GM12878 (cell line): ENCODE measurements around the gene YAF2. TPM values are rescaled to one million over a fixed set of nuclear protein-coding genes. Genes with fewer than 3 reads are reported as not detected.

Source experiments
- ASH2L ChIP-seq: fragments of 300-600, 200-600 bp; sonication (generic); IDR thresholded peaks from 2 replicates; pipeline ENCODE4 v1.6.1; 2017; ENCODE audit warnings: low read depth, mild to moderate bottlenecking, borderline replicate concordance
- BMI1 ChIP-seq: fragments of 450-650 bp; IDR thresholded peaks from 2 replicates; pipeline ENCODE4 v1.6.1; 2016; ENCODE audit warnings: mild to moderate bottlenecking, moderate library complexity, borderline replicate concordance
- IKZF1 ChIP-seq: fragments of 450-650 bp; conservative IDR thresholded peaks from 2 replicates; pipeline ENCODE4 v1.6.1; 2017; ENCODE audit warnings: antibody characterized with exemption, mild to moderate bottlenecking
- JUNB ChIP-seq: IDR thresholded peaks from 2 replicates; pipeline ENCODE4 v1.6.1; 2016; ENCODE audit warnings: antibody characterized with exemption, mild to moderate bottlenecking
- JUND ChIP-seq: IDR thresholded peaks from 2 replicates; pipeline ENCODE4 v1.6.1; 2012; ENCODE audit warnings: low read depth, mild to moderate bottlenecking, low read length, improper control_type of control experiment, moderate library complexity
- KDM1A ChIP-seq: fragments of 200-600 bp; sonication (generic); IDR thresholded peaks from 2 replicates; pipeline ENCODE4 v1.6.1; 2016; ENCODE audit warnings: borderline replicate concordance
- NFIC ChIP-seq: IDR thresholded peaks from 2 replicates; pipeline ENCODE4 v1.6.1; 2012; ENCODE audit warnings: low read depth, mild to moderate bottlenecking, inconsistent platforms, low read length, moderate library complexity
- SP1 ChIP-seq: IDR thresholded peaks from one replicate; pipeline ENCODE4 v1.6.1; 2011; ENCODE audit warnings: low read depth, low read length
- TARDBP ChIP-seq: IDR thresholded peaks from 2 replicates; pipeline ENCODE4 v1.6.1; 2016; ENCODE audit warnings: borderline replicate concordance
- TBL1XR1 ChIP-seq: IDR thresholded peaks from 2 replicates; pipeline ENCODE4 v1.6.1; 2012; ENCODE audit warnings: low read depth, low read length, improper control_type of control experiment
- ZNF24 ChIP-seq: fragments of 450-650 bp; IDR thresholded peaks from 2 replicates; pipeline ENCODE4 v1.6.1; 2017; ENCODE audit warnings: antibody characterized with exemption, mild to moderate bottlenecking
- polyA plus RNA-seq, 11 experiments: library from polyadenylated mRNA; depleted of rRNA in 4 of 11; unstranded in 6 of 11; stranded (reverse) in 5 of 11; fragments of >200 nt; fragmentation: Nextera tagmentation in 4 of 11; fragmentation: Illumina TruSeq in 1 of 11; extraction: Ambion mirVana in 4 of 11; extraction: Trizol in 1 of 11; gene quantifications; 1 replicate in 1 of 11; 2 replicates in 10 of 11; pipeline versions ENCODE4 v1.2.1 to v1.2.3, GENCODE V29; 2011 to 2016; ENCODE audit warnings: inconsistent platforms in 2 of 11, missing spikeins in 2 of 11, low read depth in 1 of 11
- total RNA-seq, 4 experiments: library from RNA; depleted of rRNA in 3 of 4; stranded (reverse); fragments of >200 nt in 3 of 4; fragmentation: Illumina TruSeq in 1 of 4; extraction: Trizol in 1 of 4; gene quantifications; 2 replicates each; pipeline versions ENCODE4 v1.2.1 to v1.2.3, GENCODE V29; 2013 to 2021
- TF ChIP-seq, protein P1 (sequence below), 3 experiments: IDR thresholded peaks in 2 of 3; conservative IDR thresholded peaks in 1 of 3; 2 replicates each; pipeline ENCODE4 v1.5.1; 2011; ENCODE audit warnings: low read depth in 3 of 3, low read length in 3 of 3, mild to moderate bottlenecking in 3 of 3, control low read depth in 2 of 3, moderate library complexity in 2 of 3, inconsistent platforms in 1 of 3, mixed read lengths in 1 of 3; ENCODE audit not compliant: control insufficient read depth in 2 of 3, insufficient read depth in 1 of 3; ENCODE audit errors: extremely low read depth in 1 of 3
- TF ChIP-seq, protein P2 (sequence below): fragments of 450-650 bp; IDR thresholded peaks from 2 replicates; pipeline ENCODE4 v1.6.1; 2014; ENCODE audit warnings: mild to moderate bottlenecking
- TF ChIP-seq, protein P3 (sequence below): IDR thresholded peaks from 2 replicates; pipeline ENCODE4 v1.6.1; 2012; ENCODE audit warnings: improper control_type of control experiment, low read depth, low read length; ENCODE audit not compliant: insufficient replicate concordance
- TF ChIP-seq, protein P4 (sequence below): fragments of 450-650 bp; formaldehyde crosslinking; IDR thresholded peaks from 2 replicates; pipeline ENCODE4 v1.4.0; 2020; ENCODE audit warnings: mild to moderate bottlenecking, moderate library complexity
- TF ChIP-seq, protein P5 (sequence below): IDR thresholded peaks from 2 replicates; pipeline ENCODE4 v1.6.1; 2012; ENCODE audit warnings: low read depth, low read length, improper control_type of control experiment

YAF2 gene
- total and polyA plus RNA-seq, 10 of the 15 experiments (the other 5 are each of a cell fraction or from before 2014, with no cell fraction given), result 18.8 to 36.6 (median 23.0) TPM

DNA sequence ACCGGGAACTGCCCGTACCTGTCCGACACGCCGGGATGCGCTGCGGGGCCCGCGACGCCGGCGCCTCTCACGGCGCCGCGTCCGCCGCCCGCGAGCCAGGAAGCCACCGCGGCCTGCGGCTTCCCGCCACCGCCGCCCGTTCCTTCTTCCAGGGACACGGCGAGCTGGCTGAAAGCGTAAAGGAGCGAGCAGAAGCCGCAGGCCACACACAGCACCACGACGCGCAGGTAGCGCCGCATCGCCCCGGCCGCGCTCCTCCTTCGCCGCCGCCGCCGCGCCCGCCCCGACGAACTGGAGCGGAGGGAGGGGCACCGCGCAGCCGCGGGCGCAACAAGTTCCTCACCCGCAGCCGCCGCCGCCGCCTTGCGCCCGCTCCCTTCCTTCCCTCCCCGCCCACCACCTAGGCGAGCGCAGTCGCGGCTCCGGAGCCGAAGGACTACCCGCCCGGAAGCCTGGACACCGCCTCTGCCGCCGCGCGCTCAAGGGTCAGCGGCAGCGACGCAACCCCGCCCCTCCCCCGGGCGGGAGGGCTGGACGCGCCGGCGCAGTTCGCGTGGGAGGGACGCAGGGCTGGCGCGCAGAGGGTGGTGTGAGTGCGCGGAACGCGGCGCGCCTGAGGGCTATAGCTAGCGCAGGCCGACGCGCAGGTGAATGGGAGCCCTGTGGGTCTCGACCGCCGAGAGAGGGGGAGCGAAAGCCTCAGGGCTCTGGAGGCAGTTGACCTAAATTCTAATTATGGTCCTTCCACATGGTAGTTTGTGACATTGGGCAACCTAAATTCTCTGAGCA, 93.4 kb downstream of the YAF2 start, which contains the start of gene GXYLT1 (continued):
- TF ChIP-seq, protein P1, sequence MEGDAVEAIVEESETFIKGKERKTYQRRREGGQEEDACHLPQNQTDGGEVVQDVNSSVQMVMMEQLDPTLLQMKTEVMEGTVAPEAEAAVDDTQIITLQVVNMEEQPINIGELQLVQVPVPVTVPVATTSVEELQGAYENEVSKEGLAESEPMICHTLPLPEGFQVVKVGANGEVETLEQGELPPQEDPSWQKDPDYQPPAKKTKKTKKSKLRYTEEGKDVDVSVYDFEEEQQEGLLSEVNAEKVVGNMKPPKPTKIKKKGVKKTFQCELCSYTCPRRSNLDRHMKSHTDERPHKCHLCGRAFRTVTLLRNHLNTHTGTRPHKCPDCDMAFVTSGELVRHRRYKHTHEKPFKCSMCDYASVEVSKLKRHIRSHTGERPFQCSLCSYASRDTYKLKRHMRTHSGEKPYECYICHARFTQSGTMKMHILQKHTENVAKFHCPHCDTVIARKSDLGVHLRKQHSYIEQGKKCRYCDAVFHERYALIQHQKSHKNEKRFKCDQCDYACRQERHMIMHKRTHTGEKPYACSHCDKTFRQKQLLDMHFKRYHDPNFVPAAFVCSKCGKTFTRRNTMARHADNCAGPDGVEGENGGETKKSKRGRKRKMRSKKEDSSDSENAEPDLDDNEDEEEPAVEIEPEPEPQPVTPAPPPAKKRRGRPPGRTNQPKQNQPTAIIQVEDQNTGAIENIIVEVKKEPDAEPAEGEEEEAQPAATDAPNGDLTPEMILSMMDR (IDR thresholded peaks at IDR 0.05 in 2 of 3, conservative IDR thresholded peaks at IDR 0.05 in 1 of 3; ENCODE audit: control insufficient read depth in 2 of 3, extremely low read depth in 1 of 3, insufficient read depth in 1 of 3, low read depth in 3 of 3, low read length in 3 of 3), result no peak
- TF ChIP-seq, protein P2, sequence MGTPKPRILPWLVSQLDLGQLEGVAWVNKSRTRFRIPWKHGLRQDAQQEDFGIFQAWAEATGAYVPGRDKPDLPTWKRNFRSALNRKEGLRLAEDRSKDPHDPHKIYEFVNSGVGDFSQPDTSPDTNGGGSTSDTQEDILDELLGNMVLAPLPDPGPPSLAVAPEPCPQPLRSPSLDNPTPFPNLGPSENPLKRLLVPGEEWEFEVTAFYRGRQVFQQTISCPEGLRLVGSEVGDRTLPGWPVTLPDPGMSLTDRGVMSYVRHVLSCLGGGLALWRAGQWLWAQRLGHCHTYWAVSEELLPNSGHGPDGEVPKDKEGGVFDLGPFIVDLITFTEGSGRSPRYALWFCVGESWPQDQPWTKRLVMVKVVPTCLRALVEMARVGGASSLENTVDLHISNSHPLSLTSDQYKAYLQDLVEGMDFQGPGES, result no peak
- TF ChIP-seq ASH2L (no peak; the same call in 1 of the 2 replicates), TBL1XR1 (no peak), SP1 (peak; percentile 18), TARDBP (no peak), JUNB (no peak), NFIC (no peak), JUND (no peak), IKZF1 (peak; percentile 97), BMI1 (no peak), KDM1A (no peak), ZNF24 (peak; percentile 31)
- TF ChIP-seq, protein P3, sequence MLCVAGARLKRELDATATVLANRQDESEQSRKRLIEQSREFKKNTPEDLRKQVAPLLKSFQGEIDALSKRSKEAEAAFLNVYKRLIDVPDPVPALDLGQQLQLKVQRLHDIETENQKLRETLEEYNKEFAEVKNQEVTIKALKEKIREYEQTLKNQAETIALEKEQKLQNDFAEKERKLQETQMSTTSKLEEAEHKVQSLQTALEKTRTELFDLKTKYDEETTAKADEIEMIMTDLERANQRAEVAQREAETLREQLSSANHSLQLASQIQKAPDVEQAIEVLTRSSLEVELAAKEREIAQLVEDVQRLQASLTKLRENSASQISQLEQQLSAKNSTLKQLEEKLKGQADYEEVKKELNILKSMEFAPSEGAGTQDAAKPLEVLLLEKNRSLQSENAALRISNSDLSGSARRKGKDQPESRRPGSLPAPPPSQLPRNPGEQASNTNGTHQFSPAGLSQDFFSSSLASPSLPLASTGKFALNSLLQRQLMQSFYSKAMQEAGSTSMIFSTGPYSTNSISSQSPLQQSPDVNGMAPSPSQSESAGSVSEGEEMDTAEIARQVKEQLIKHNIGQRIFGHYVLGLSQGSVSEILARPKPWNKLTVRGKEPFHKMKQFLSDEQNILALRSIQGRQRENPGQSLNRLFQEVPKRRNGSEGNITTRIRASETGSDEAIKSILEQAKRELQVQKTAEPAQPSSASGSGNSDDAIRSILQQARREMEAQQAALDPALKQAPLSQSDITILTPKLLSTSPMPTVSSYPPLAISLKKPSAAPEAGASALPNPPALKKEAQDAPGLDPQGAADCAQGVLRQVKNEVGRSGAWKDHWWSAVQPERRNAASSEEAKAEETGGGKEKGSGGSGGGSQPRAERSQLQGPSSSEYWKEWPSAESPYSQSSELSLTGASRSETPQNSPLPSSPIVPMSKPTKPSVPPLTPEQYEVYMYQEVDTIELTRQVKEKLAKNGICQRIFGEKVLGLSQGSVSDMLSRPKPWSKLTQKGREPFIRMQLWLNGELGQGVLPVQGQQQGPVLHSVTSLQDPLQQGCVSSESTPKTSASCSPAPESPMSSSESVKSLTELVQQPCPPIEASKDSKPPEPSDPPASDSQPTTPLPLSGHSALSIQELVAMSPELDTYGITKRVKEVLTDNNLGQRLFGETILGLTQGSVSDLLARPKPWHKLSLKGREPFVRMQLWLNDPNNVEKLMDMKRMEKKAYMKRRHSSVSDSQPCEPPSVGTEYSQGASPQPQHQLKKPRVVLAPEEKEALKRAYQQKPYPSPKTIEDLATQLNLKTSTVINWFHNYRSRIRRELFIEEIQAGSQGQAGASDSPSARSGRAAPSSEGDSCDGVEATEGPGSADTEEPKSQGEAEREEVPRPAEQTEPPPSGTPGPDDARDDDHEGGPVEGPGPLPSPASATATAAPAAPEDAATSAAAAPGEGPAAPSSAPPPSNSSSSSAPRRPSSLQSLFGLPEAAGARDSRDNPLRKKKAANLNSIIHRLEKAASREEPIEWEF, result no peak
- TF ChIP-seq, protein P4, sequence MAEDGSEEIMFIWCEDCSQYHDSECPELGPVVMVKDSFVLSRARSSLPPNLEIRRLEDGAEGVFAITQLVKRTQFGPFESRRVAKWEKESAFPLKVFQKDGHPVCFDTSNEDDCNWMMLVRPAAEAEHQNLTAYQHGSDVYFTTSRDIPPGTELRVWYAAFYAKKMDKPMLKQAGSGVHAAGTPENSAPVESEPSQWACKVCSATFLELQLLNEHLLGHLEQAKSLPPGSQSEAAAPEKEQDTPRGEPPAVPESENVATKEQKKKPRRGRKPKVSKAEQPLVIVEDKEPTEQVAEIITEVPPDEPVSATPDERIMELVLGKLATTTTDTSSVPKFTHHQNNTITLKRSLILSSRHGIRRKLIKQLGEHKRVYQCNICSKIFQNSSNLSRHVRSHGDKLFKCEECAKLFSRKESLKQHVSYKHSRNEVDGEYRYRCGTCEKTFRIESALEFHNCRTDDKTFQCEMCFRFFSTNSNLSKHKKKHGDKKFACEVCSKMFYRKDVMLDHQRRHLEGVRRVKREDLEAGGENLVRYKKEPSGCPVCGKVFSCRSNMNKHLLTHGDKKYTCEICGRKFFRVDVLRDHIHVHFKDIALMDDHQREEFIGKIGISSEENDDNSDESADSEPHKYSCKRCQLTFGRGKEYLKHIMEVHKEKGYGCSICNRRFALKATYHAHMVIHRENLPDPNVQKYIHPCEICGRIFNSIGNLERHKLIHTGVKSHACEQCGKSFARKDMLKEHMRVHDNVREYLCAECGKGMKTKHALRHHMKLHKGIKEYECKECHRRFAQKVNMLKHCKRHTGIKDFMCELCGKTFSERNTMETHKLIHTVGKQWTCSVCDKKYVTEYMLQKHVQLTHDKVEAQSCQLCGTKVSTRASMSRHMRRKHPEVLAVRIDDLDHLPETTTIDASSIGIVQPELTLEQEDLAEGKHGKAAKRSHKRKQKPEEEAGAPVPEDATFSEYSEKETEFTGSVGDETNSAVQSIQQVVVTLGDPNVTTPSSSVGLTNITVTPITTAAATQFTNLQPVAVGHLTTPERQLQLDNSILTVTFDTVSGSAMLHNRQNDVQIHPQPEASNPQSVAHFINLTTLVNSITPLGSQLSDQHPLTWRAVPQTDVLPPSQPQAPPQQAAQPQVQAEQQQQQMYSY (CRISPR knock-in tag), result no peak
- TF ChIP-seq, protein P5, sequence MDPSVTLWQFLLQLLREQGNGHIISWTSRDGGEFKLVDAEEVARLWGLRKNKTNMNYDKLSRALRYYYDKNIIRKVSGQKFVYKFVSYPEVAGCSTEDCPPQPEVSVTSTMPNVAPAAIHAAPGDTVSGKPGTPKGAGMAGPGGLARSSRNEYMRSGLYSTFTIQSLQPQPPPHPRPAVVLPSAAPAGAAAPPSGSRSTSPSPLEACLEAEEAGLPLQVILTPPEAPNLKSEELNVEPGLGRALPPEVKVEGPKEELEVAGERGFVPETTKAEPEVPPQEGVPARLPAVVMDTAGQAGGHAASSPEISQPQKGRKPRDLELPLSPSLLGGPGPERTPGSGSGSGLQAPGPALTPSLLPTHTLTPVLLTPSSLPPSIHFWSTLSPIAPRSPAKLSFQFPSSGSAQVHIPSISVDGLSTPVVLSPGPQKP, result peak; percentile 74
